MCF 10A (cell line): ENCODE results near the gene TUBA1C. TPM values are rescaled to one million over a fixed set of nuclear protein-coding genes. Genes with fewer than 3 reads are reported as not detected.
A peak's percentile ranks its signal among the peaks of the same experiment; 100 is the strongest.

Experiments
- BruUV-seq: library from RNA; stranded (reverse); fragments of 400-500 nt; replicated peaks from 2 replicates; lab custom pipeline; 2021; lab: Mats Ljungman, UMichigan
- CTCF ChIA-PET: fragments of 300-600 bp; sonication (Branson Sonifier 250); formaldehyde crosslinking; extraction: SDS; loops from one replicate; lab custom pipeline; 2021; ENCODE audit warnings: antibody characterized with exemption, inconsistent platforms; lab: Yijun Ruan, JAX
- POLR2A ChIA-PET: fragments of 300-600, 350-650 bp; sonication (Branson Sonifier 250); formaldehyde crosslinking; extraction: SDS; loops from one replicate; lab custom pipeline; 2020; ENCODE audit warnings: antibody characterized with exemption, inconsistent platforms; lab: Yijun Ruan, JAX
- DNase-seq: peaks from one replicate; pipeline ENCODE4 v3.0.0-alpha.2; 2018; ENCODE audit not compliant: unreplicated experiment
- H3K27ac Mint-ChIP-seq: one replicate; pipeline ENCODE4 v1.8.0; 2022; ENCODE audit warnings: mild to moderate bottlenecking, low read depth, mixed read lengths; ENCODE audit not compliant: unreplicated experiment
- H3K27me3 Mint-ChIP-seq: one replicate; pipeline ENCODE4 v1.8.0; 2022; ENCODE audit warnings: mixed read lengths; ENCODE audit not compliant: insufficient read depth, unreplicated experiment
- H3K36me3 Mint-ChIP-seq: one replicate; pipeline ENCODE4 v1.8.0; 2022; ENCODE audit warnings: mild to moderate bottlenecking, moderate library complexity, mixed read lengths; ENCODE audit not compliant: insufficient read depth, unreplicated experiment
- H3K4me1 Mint-ChIP-seq: one replicate; pipeline ENCODE4 v1.8.0; 2022; ENCODE audit warnings: mixed read lengths; ENCODE audit not compliant: insufficient read depth, unreplicated experiment
- H3K4me3 Mint-ChIP-seq: one replicate; pipeline ENCODE4 v1.8.0; 2022; ENCODE audit warnings: mild to moderate bottlenecking, moderate library complexity, mixed read lengths; ENCODE audit not compliant: unreplicated experiment
- H3K9me3 Mint-ChIP-seq: one replicate; pipeline ENCODE4 v1.8.0; 2022; ENCODE audit warnings: mixed read lengths; ENCODE audit not compliant: unreplicated experiment
- intact Hi-C: fragments of 100-400 bp; cut with micrococcal nuclease; formaldehyde crosslinking; loops from 2 replicates; pipeline ENCODE4 v1.14.1; 2022
- total RNA-seq: library from RNA; stranded (reverse); gene quantifications from 2 replicates; pipeline ENCODE4 v1.2.3, GENCODE V29; 2022
- TF ChIP-seq, protein P1 (sequence below): fragments of 200-600 bp; IDR thresholded peaks from one replicate; pipeline ENCODE4 v1.8.0; 2022; ENCODE audit warnings: antibody characterized with exemption, mild to moderate bottlenecking; ENCODE audit not compliant: unreplicated experiment

The TUBA1C gene
- total RNA-seq, 1 experiment from 2014 or later: 303 TPM

DNA sequence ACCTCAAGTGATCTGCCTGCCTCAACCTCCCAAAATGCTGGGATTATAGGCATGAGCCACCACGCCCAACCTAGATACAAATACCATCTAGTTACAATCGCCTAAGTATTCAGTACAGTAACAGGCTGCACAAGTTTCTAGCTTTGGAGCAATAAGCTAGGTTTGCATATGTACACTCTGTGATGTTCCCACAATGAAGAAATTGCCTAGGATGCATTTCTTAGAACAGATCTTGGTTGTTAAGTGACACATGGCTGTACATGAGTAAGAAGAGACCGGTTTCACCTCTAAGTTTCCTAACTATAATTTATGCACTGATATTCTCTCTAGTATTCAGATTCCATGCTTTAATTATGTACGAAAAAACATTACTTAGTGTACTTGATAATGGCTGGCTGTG, 5.4 kb upstream of the TUBA1C start:
- intact Hi-C loops: no loop called here
- Mint-ChIP-seq H3K4me3 (no peak overlapping the region), H3K27me3 (no peaks in the 10 kb centered on the region), H3K4me1 (peaks cover 16% of the 10 kb centered on the region), H3K36me3 (peaks cover 7% of the 10 kb centered on the region), H3K9me3 (no peaks in the 10 kb centered on the region), H3K27ac (peak overlapping the region; percentile 89)
- TF ChIP-seq, protein P1, sequence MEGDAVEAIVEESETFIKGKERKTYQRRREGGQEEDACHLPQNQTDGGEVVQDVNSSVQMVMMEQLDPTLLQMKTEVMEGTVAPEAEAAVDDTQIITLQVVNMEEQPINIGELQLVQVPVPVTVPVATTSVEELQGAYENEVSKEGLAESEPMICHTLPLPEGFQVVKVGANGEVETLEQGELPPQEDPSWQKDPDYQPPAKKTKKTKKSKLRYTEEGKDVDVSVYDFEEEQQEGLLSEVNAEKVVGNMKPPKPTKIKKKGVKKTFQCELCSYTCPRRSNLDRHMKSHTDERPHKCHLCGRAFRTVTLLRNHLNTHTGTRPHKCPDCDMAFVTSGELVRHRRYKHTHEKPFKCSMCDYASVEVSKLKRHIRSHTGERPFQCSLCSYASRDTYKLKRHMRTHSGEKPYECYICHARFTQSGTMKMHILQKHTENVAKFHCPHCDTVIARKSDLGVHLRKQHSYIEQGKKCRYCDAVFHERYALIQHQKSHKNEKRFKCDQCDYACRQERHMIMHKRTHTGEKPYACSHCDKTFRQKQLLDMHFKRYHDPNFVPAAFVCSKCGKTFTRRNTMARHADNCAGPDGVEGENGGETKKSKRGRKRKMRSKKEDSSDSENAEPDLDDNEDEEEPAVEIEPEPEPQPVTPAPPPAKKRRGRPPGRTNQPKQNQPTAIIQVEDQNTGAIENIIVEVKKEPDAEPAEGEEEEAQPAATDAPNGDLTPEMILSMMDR: no peak
- POLR2A ChIA-PET: interaction anchor here (1.8 kb wide), 1 partner anchor 9 kb away, joined by 5 read pairs; no protein-coding TSS in a partner anchor
- no peak for DNase-seq
- CTCF ChIA-PET: interaction anchor here (0.5 kb wide), 1 partner anchor 124 kb away, joined by 3 read pairs; no protein-coding TSS in a partner anchor
- no TSS peak for BruUV-seq

DNA sequence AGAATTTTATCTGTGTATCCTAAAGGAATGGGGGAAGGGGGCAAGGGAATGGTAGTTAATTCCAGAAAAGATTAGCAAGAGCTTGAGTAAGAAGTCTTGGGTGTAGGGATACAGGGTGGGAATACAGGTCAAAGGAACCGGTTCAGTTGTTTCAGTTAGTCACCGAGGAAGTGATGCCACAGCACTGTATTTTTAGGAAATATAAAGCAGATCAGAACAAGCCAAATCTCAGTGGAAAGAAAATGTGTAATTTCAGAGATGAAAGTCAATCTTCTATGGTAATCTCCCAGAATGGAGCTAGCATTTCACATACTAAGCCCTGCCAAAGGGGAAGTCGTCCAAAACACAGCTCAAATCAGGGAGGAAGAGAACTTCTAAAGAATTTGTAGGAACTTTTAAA, 4.7 kb upstream of the TUBA1C start:
- peak overlapping the region; percentile 89 for H3K27ac Mint-ChIP-seq
- peaks cover 16% of the 10 kb centered on the region for H3K4me1 Mint-ChIP-seq
- H3K36me3 Mint-ChIP-seq: peaks cover 14% of the 10 kb centered on the region
- BruUV-seq: no TSS peak
- TF ChIP-seq, protein P1: no peak
- intact Hi-C loops: loop anchor here (10.0 kb wide), 1 partner anchor 195 kb away; the partner anchor contains the start of genes KMT2D and RHEBL1
- DNase-seq: peak; percentile 43
- ChIA-PET POLR2A (interaction anchor here (1.8 kb wide), 1 partner anchor 8 kb away, joined by 5 read pairs; no protein-coding TSS in a partner anchor), CTCF (no interaction called here)
- no peak overlapping the region for H3K4me3 Mint-ChIP-seq
- no peaks in the 10 kb centered on the region for H3K27me3 Mint-ChIP-seq
- no peaks in the 10 kb centered on the region for H3K9me3 Mint-ChIP-seq

- Mint-ChIP-seq H3K27ac (peak overlapping the region; percentile 89), H3K4me1 (peaks cover 16% of the 10 kb centered on the region), H3K27me3 (no peaks in the 10 kb centered on the region), H3K9me3 (no peaks in the 10 kb centered on the region), H3K4me3 (no peak overlapping the region), H3K36me3 (peaks cover 20% of the 10 kb centered on the region)
- CTCF ChIA-PET: interaction anchor here (0.6 kb wide), 1 partner anchor 442 kb away, joined by 3 read pairs; no protein-coding TSS in a partner anchor
- no peak for DNase-seq
- intact Hi-C loops: loop anchor here (10.0 kb wide), 1 partner anchor 196 kb away; the partner anchor contains the start of genes KMT2D and RHEBL1
- POLR2A ChIA-PET: interaction anchor here (1.8 kb wide), 1 partner anchor 8 kb away, joined by 5 read pairs; no protein-coding TSS in a partner anchor
- BruUV-seq: no TSS peak
- TF ChIP-seq, protein P1: no peak
Observed at GRCh38 chr12:49260571-49261363, 4.1 kb upstream of the TUBA1C start.

DNA sequence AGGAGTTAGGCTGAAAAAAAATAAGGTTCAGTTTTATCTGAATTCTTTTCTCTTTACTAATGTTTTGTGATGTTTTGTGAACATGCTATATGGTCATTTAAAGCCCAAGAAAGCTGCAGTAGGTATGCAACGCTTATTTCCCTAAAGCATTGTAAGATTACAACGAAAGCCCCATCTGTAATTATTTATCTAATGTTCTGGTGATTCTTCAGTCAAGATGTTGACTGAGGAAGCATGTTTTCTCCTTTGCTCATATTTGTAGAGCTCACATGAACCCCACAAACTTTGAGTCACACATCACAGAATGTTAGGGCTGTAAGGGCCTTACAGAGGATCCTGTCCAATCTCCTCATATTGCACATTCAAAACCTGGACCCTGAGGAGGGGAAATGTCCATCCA, 3.2 kb upstream of the TUBA1C start:
- CTCF ChIA-PET: interaction anchor here (0.8 kb wide), 1 partner anchor 53 kb away, joined by 4 read pairs; no protein-coding TSS in a partner anchor
- Mint-ChIP-seq H3K4me1 (peaks cover 16% of the 10 kb centered on the region), H3K4me3 (no peak overlapping the region), H3K27me3 (no peaks in the 10 kb centered on the region), H3K9me3 (no peaks in the 10 kb centered on the region), H3K27ac (no peak overlapping the region), H3K36me3 (peaks cover 29% of the 10 kb centered on the region)
- DNase-seq: no peak
- POLR2A ChIA-PET: no interaction called here
- intact Hi-C loops: loop anchor here (10.0 kb wide), 1 partner anchor 197 kb away; the partner anchor contains the start of genes KMT2D and RHEBL1
- BruUV-seq: no TSS peak
- TF ChIP-seq, protein P1: no peak
